ENCODE data around the gene CFP.

Gene CFP

DNA sequence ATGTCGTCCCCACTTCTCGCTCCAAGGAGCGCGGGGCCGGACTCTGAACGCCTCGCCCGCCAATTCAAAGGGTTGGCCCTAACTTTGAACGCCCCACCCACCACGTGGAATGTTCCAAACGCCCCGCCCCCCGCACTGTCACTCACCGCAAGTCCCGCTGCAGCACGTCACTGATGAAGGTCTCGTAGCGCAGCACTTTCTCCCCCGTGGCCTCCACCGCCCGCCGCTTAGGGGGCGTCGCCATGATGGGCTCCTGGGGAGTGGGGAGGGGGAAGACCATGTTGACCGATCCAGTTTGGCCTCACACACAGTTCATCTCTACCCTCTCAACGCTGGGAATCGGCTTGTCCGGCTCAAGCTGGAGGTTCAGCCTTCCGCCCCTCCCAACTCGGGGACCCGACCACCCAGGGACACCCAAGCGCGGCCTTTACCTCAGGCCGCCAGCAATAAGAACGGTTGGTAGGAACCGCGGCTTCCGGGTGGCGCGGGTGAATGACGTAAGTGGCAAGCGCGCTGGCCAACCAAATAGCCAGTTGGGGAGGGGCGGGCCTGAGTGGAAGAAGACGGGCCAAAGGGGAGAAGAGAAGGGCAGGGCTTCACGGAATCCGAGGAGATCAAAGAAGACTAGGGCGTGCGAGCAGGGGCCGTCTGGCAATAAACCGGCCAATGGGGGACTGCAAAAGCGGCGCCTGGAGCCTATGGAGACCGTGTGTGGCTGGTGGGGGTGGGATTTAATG lies 29.1 kb upstream of the CFP start, which contains the start of gene UXT:
Gene UXT, minus strand, starts transcription at position 497 of the 737 bp plus-strand sequence. Its CDS starts 253 bp downstream, at position 244.
- TF ChIP-seq CTCF (conservative IDR thresholded peaks at IDR 0.05; ENCODE audit: low read depth, low read length) = no peak
- DNase-seq (ENCODE audit: low read depth) = peak; percentile 79
- peak within 1 kb of the TSS; percentile 73 for H3K4me3 ChIP-seq (ENCODE audit: low read length)

DNA sequence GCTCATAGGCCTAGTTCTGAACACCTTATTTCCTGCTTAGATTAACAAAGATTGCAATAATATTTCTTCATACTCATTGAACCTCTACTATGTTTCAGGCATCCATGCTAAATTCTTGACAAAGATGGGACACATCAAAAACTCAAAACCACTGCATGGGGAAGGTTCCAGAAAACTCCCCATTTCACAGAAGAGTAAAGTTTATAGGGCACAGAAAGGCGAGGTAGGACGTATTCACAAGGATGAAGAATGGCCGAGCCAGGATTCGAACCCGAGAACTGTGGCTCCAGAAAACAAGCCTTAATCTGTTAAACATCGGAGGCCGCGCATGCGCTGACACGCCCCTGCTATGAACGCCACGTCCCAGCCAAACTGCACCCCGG lies 28.6 kb upstream of the CFP start:
- no peak for TF ChIP-seq CTCF (conservative IDR thresholded peaks at IDR 0.05; ENCODE audit: low read depth, low read length)
- no peak for DNase-seq (ENCODE audit: low read depth)
- H3K4me3 ChIP-seq (ENCODE audit: low read length) = peak overlapping the region; percentile 73

GRCh38 chrX:47651043-47651905 lies 21.5 kb upstream of the CFP start:
- peak overlapping the region; percentile 49 for H3K4me3 ChIP-seq (ENCODE audit: low read length)
- DNase-seq (ENCODE audit: low read depth) = no peak

DNA sequence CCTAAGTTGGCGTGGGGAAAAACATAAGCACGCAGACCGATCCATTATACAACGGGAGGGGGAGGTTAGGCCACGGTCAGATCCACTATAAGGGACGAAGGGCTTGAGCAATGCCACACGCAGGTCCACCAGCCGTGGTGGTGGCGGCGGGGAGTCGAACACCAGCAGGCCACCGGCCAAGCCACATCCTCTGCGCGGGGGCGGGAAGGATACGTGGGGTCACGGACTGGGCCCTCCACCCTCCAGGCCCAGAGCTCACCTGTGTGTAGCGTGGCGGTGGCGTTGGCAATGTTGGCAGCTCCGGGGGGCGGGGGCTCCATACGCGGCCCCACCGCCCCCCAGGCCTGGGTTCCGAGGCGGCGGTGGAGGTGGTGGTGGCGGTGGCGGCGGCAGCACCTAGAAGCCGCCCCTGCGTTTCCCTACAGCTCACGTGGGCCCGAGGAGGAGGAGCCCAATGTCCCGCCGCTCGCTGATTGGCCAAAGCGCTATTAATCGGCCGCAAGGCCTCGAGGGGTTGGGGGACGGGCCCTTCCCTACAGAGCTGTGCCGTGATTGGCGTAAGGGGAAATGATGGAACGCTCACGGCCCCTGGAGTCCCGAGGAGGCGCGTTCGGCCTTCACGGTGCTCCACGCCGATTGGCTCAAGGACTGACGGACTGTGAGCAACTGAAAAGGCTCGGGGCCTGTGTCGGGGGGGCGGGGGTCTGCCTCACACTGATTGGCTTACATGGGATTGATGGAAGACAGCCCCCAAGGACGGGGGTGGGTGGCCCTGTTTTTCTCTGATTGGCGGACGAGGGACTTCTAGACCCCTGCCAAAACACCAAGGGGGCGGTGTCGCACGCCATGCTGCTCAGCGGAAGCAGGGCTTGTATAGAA lies 20.7 kb upstream of the CFP start, which contains the start of gene ELK1:
Gene ELK1, minus strand, starts transcription at position 400 of the 879 bp plus-strand sequence. CDS start 9,122 bp downstream, outside the sequence.
- no peak for TF ChIP-seq CTCF (conservative IDR thresholded peaks at IDR 0.05; ENCODE audit: low read depth, low read length)
- H3K4me3 ChIP-seq (ENCODE audit: low read length) = peak within 1 kb of the TSS; percentile 73
- DNase-seq (ENCODE audit: low read depth) = peak; percentile 94

More at GRCh38 chrX:47651043-47651905, 21.5 kb upstream of the CFP start:
- TF ChIP-seq CTCF (conservative IDR thresholded peaks at IDR 0.05; ENCODE audit: low read depth, low read length) = no peak

- TF ChIP-seq CTCF (conservative IDR thresholded peaks at IDR 0.05; ENCODE audit: low read depth, low read length) = no peak
- peak overlapping the region; percentile 73 for H3K4me3 ChIP-seq (ENCODE audit: low read length)
- DNase-seq (ENCODE audit: low read depth) = no peak
Observed at GRCh38 chrX:47649781-47650163, 20.0 kb upstream of the CFP start.

- H3K4me3 ChIP-seq (ENCODE audit: low read length) = peak overlapping the region; percentile 73
- no peak for DNase-seq (ENCODE audit: low read depth)
- no peak for TF ChIP-seq CTCF (conservative IDR thresholded peaks at IDR 0.05; ENCODE audit: low read depth, low read length)
Observed at GRCh38 chrX:47649271-47649670, 19.5 kb upstream of the CFP start.

All from retinal pigment epithelial cell (primary cell).